ENCODE measurements around the gene RBM12.
"Not testable (repeated sequence)": the region's sequence is repeated elsewhere in the genome, so short reads cannot be mapped to it uniquely, and the experiment has no call there.

Gene RBM12

DNA sequence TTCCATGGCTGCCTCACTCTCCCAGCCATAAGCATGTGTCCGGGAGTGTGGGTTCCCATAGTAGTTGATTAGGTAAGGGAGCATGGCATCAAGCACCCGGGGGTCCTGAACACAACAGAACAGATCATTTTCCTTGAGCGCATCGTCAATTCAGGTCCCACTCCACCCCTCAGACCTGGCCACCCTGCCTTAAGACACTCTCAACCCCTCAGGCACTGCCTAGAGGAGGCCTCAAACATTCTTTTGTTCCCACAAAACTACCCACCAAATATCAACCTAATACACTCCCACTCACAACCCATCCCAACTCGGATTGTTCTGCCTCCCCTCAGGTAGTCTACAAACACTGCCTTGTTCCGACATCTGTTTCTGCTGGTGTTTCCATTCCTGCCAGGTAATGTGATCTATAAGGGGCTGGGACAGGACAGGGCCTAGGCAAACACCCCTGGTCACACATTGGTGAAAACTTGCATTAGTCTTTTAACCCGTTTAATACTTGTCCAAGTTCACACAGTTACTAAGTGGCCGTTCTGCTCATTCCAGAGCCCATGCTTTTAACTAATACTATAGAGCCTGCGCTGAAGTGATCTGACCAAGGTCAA lies 33.1 kb upstream of the RBM12 start:
- DNase-seq, result no peak

DNA sequence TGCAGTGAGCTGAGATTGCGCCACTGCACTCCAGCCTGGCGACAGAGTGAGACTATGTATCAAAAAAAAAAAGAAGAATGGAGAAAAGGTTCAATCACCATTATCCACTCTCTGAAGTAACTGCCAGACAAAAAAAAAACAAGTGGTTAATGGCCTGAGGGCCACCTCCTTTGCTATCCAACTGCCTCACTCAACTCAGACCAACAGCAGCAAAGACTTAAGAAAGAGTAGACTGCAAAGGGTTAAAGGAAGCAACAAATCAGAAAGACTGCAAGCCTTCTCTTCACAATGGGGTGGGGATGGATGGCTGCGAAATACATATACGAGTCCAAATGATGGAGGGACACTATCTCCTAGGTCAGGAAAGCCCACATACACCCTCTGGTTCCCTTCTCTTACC lies 31.3 kb upstream of the RBM12 start:
- no peak for DNase-seq

DNA sequence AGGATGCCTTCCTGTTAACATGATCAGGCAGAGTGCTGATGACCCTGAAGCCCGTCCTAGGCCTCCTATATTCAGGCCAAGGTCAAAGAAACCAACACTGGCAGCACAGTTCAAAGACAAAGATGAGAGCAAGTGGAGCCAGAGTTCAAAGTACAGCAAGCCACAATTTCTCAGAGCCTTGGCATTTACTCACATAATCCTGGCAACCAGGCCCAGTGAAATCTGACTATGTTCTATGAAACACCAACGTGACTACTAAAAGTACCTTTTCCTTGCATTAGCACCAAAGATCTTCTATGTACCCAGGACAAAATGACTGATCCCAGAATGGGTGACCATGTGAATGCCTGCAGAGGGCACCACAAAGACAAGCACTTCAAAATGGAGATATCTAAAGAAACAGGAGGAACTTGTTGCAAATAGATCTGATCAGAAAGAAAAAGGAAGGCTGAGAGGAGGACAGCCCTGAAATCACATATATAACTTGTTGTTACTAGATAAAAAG lies 30.6 kb upstream of the RBM12 start:
- DNase-seq, result no peak

DNA sequence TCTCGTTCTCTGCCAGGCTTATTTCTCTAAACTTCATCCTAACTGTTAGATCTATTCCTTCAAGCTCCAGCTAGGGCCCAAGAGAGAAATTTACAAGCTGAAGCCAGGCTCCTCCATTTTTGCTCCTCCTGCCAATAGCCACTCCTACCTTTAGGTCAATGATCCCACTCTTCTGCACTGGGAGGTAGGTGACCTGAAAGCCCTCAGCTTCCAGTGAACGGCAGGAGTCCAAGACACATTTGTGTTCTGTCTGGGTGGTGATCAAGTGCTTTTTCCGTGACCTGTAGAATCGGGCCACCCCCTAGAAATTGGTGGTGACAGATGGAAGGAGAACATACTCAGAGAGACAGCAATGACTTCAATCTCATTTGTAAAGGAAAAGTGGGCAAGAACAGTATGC lies 25.6 kb upstream of the RBM12 start:
- DNase-seq, result no peak

DNA sequence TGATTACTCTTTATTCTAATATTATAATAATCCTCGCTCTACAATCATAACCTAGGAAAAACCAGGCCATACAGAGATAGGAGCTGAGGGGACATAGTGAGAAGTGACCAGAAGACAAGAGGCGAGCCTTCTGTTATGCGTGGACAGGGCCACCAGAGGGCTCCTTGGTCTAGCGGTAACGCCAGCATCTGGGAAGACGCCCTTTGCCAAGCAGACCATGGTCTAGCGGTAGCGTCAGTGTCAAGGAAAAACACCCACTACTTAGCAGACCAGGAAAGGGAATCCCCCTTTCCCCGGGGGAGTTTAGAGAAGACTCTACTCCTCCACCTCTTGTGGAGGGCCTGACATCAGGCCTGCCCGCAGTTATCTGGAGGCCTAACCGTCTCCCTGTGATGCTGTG lies 22.2 kb upstream of the RBM12 start:
- DNase-seq, result not testable (repeated sequence)

DNA sequence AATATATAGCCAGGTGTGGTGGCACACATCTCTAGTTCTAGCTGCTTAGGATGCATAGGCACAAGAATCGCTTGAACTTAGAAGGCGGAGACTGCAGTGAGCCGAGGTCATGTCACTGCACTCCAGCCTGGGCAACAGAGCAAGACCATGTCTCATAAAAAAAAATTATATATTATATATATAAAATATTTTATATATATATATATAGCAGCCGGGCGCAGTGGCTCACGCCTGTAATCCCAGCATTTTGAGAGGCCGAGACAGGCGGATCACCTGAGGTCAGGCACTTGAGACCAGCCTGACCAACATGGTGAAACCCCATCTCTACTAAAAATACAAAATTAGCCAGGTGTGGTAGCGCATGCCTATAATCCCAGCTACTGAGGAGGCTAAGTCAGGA lies 20.7 kb upstream of the RBM12 start:
- not testable (repeated sequence) for DNase-seq

DNA sequence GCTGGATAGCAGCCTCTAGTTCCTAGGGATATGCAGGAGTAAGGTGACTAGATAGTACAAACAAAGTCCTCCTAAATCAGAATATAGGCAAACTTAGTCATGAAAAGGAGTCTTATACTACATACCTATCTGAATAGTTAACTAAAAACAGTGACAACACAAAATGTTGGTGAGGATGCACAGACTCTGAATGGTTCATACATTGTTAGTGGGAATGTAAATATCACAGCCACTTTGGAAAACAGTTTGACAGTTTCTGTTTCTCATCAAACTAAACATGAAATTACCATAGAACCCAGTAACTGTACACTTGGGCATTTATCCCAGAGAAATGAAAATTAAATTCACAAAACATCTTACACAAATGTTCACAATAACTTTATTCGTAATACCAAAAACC lies 17.3 kb upstream of the RBM12 start:
- DNase-seq, result no peak

DNA sequence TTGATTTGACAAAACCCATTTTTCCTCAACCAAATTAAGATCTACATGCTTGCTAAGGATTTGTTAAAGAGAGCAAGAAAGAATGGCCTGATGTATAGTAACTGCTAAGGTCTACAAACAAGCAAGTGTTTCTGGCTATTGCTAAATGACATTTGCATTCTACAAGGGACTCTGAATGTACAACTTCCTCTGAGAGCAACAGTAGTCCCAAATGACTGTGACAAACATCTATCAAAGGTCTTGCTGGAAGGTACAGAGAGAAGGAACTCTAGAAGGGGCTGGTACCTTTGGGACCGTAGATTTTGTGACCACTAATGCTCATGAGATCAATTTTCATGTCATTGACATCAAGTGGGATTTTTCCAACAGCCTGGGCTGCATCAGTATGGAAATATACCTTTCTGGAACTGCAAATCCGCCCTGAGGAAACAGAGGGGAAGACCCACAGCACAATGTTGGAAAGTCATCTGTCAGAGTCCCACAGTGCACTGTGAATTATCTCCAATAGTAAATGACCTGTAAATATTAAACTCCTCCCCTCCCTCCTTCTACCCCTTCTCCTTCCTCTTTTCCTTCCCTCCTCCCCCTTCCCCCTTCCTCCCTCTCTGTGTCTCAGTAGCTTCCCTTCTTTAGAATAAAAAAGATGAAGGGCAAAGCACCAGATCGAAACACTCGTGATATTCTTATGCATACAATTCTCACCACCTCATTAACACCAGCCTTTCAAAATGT lies 15.9 kb upstream of the RBM12 start:
- DNase-seq, result no peak

DNA sequence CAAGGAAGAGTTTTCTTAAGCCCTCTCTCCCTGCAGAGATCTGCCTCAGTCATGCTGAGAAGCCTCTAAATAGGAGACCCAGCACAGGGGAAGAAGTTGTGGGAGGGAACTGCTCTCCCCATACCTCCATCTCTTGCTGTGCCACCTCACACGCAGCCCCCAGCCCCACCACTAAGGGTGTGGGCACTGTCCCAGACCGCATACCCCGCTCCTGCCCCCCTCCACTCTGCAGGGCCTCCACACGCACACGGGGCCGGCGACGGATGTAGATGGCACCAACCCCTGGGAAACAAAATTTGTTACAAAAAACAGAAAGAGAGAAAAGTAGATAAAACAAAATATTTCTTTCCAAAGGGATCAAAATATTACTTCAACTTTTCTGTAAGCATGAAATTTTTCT lies 10.2 kb upstream of the RBM12 start:
- no peak for DNase-seq

DNA sequence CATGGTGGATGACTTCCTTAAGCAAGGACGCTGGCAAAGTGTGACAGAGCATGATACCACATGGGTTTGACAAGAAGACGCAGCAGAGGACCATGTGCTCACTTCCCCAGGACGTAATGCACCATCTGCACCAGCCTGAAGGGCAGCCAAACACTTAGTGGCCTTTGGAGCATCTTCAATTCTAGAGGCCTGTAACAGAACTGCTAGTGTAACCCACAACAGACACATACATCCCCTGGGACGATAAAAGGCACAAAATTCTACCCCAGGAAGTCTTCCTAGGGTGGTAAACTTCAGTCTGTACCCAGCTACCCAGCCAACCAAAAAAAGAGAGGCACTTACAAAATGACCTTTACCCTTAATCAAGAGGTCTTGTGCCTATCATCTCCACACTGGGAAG lies 9.2 kb upstream of the RBM12 start:
- no peak for DNase-seq

DNA sequence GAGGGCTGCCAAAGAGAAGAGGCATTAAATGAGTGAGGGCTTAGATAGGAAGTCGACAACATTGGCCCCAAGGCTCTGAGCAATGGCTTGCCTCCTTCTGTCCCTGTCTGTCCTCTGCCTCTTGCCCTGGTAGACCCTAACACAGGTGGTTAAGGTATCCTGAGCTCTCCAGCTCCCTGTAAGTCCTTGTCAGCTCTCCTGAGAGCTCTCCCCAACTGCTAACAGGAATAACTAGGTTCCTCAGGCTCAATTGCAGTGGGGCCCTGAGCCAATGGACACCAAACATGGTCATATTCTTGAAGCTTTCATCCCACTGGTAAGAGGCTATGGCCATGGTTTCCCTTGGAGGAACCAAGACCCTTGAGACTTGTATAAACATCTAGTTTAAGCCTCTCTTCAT lies 5.0 kb upstream of the RBM12 start:
- no peak for DNase-seq

DNA sequence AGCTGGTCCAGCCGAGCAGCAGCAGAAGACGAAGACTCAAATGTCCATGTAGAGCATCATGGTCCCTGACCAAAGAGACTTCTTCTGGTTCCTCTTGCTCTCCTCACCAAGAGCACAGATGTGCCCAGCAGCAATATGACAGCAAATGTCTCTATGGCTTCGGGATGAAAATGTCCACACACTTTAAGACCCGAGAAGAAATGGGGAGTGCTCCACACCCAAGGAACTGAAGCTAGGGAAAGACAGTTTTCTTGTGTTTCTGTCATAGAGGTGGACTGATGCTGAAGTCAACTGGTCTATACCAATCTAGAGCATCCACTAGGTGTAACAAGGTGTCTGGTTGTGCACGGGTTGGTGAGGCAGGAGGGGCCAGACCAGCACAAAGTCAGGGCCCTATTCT lies 4.5 kb upstream of the RBM12 start:
- DNase-seq, result no peak

DNA sequence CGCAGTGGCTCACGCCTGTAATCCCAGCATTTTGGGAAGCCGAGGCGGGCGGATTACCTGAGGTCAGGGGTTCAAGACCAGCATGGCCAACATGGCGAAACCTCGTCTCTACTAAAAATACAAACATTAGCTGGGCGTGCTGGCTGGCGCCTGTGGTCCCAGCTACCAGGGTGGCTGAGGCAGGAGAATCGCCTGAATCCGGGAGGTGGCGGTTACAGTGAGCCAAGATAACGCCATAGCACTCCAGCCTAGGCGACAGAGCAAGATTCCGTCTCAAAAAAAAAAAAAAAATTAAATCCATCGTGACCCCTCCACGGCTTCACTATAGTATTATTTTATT lies 1.2 kb upstream of the RBM12 start:
- DNase-seq, result no peak

DNA sequence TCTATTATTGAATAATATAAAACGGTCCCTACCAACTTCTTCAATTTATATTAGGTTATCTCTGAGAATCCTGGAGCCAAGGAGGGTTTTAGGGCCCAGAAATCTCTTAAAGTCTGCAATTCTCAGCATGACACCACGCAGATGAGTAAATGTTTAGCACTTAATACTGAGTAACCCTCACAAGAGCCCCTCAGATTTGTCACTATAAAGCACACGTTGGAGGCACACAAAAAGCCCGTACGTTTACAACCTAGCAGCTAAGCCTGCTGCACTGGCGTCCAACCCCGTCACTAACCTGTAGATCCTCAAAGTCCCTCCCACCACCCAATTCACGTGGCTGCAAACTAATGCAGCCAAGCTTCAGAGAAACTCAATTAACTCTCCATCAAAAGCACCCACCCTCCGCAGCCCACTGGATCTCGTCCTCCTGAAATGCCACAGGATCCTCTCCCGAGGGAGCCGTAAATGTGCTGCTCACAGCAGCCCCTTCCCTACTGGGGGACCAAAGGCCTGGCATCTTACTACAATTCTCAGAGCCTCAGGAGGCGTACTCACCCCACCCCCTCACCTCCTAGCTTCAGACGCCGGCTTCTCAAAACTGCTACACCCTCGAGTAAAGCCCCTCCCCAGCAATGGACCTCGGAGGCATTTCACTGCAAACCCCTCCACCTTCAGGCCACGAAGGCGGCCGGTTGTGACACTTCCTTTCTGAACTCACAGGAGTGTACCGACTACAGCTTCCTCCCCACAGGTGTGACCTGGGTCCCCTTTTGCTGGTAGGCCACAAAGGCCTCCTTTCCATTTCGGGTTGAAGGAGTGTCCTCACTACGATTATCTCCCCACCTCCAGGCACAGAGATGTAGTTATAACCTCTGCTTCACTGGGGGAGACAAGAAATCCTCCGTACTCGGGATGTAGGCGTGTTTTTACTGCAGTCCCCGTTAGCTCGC lies 909 bp downstream of the RBM12 start:
- peak; percentile 41 for DNase-seq

DNA sequence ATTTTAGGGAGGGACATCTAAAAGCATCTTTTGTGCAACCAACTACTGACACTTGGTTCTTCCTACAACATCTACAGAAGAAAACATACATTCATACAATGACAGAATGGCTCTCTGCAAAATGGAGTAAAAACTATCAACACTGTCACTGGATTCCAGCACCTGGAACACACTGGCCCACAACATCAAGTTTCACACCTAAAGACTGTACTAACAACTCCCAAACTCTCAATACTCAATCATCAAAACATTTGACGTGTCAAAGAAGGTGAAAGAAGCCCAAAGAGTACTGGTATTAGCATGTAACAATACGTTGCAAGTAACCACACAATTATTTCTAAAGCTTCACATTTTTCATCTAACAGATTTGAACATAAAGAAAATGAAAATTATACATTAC lies 2.1 kb downstream of the RBM12 start:
- DNase-seq, result no peak

DNA sequence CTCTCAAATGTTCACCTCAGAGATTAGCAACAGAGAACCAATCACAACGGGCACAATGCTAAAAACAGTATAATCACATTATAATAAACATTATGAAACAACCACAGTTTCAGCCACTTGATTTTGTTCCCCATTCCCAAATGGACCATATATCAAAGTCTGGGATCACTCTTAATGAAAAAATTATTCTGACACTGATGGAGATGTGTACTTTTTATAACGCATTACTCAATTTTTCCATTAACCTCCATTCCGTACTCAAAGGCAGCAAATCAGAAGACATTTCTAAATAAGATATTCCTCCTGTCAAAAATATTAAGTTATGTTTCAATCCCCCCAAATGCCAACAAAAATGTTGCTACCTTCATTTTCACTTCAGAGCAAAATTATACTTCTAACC lies 2.8 kb downstream of the RBM12 start:
- no peak for DNase-seq

DNA sequence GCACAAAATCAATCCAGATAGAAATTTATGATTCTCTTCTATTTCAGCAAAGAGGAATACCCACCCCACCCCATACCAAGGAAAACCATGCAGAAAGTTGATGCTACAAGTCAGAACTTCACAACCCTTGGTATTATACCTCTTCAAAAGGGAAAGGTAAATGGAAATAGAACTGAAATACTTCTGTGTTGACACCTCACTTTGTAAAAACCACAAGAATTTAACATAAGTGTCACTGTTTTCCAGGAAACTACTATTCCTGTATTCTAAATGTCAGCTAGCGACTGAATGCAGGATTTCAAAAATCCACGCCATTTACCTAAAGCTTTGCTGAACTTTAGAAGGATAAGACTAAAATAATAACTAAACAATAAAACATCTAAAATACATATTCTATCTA lies 3.6 kb downstream of the RBM12 start:
- no peak for DNase-seq

DNA sequence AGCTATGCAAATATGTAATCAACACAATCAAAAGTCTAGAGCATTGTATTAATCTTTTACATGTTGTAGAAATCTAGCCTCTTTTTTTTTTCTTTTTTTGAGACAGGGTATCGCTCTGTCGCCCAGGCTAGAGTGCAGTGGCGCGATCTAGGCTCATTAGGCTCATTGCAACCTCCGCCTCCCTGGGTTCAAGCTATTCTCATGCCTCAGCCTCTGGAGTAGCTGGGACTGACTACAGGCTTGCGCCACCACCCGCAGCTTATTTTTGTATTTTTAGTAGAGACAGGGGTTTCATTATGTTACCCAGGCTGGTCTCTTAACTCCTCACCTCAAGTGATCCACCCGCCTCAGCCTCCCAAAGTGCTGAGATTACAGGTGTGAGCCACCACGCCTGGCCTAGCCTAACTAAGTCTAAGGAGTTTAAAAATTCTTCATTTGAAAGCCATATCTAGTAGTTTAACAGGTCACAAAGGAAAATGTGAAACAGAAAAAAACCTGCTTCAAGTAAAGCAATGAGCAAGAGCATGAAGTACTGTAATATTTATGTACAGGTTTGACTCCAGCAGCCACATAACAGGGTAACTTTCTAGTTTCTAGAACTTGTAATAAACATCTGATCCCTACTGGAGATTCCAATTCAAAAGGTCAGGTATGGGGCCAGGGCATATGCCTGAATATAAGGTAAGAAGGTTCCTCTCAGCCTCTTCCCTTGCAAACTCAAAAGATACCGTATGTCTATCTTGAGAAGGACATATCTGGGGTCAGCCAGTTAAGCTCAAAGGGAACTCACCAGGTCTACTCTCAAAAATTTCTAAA lies 4.4 kb downstream of the RBM12 start:
- no peak for DNase-seq

DNA sequence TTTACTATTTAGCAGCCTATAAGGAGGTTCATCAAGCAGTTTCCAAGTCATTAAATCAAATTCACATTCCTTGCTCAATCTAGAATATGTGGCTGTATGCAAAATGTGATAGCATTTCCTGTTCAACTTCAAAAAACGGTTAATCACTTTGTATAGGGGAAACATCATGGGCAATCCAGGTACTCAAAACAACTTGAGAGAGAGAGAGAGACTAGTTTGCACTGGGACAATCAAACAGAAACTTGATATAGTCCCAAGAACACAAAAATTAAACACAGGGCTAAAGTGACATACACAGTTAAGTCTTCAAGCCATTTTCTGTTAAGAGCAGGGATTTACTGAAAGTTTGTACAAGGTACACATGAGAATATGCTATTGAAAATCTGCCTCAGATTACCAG lies 7.4 kb downstream of the RBM12 start:
- no peak for DNase-seq

DNA sequence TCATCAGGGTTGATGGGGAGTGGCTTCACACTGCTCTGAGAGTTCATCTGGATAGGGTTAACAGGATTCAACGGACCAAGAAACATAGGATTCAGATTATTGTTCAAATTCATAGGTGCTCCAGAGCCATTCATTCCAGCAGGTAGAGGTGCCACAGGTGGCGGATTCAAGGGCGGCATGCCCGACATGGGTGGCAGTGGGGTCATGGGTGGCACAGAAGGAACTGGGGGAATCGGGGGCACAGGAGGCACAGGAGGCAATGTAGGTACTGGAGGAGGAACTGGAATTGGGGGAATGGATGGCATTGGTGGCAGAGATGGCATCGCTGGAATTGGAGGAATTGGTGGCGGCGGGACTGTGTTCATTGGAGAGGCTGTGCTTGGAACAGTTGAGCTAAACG lies 10.3 kb downstream of the RBM12 start:
- DNase-seq, result no peak

DNA sequence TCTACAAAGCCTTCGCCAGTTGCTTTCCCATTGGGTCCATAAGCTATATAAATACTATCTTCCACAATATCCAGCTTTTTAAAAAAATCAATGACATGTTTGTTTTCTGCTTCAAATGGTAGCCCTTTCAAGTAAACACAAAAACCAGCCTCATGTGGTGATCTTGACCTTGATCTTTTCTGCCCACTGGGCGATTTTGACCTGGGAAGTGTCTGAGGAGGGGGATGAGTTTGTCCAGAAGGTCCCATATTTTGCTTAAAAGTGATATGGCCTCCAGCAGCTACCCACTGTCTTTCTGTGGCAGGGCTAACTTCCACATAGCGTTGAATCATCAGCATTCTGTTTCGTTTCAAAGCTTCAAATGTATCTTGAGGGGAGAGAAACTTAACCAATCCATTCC lies 10.8 kb downstream of the RBM12 start:
- no peak for DNase-seq

DNA sequence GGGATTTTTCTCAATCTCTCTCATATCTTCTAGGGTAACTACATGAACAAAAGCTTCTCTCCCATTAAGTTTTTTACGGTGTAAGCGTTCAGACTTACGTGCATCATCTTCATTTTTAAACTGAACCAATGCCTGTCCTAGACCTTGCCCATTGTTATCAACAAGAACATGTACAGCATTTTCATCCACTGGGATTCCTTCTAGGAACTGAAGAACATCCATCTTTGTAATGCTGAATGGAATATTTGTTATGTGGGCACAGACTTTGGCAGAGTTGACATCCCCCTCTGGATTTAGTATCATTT lies 11.3 kb downstream of the RBM12 start:
- no peak for DNase-seq
